Neural progenitor cell (in vitro differentiated cells): ENCODE results near the gene FGFBP2.

ENCODE experiments used
- CTCF ChIP-seq: fragments of 200-600 bp; sonication (generic); IDR thresholded peaks from 2 replicates; pipeline ENCODE4 v1.5.1; 2017; ENCODE audit warnings: antibody characterized with exemption, mild to moderate bottlenecking
- EZH2 ChIP-seq: fragments of 200-600 bp; sonication (generic); IDR thresholded peaks from 2 replicates; pipeline ENCODE4 v1.6.1; 2017; ENCODE audit warnings: antibody characterized with exemption, mild to moderate bottlenecking, moderate library complexity
- EZH2phosphoT487 ChIP-seq: fragments of 200-600 bp; sonication (generic); IDR thresholded peaks from 2 replicates; pipeline ENCODE4 v1.6.1; 2017; ENCODE audit warnings: antibody characterized with exemption

GRCh38 chr4:15971068-15971801 is 8.3 kb upstream of the FGFBP2 start:
- TF ChIP-seq CTCF, result no peak
- no peak for TF ChIP-seq EZH2
- no peak for TF ChIP-seq EZH2phosphoT487
